ENCODE results near the gene PROSER3. TPM values are rescaled to one million over a fixed set of nuclear protein-coding genes. Genes with fewer than 3 reads are reported as not detected.

The PROSER3 gene
- total and polyA plus RNA-seq, 2 of the 4 experiments (the other 2 are of a cell fraction) = 5.4 to 21.8 TPM

DNA sequence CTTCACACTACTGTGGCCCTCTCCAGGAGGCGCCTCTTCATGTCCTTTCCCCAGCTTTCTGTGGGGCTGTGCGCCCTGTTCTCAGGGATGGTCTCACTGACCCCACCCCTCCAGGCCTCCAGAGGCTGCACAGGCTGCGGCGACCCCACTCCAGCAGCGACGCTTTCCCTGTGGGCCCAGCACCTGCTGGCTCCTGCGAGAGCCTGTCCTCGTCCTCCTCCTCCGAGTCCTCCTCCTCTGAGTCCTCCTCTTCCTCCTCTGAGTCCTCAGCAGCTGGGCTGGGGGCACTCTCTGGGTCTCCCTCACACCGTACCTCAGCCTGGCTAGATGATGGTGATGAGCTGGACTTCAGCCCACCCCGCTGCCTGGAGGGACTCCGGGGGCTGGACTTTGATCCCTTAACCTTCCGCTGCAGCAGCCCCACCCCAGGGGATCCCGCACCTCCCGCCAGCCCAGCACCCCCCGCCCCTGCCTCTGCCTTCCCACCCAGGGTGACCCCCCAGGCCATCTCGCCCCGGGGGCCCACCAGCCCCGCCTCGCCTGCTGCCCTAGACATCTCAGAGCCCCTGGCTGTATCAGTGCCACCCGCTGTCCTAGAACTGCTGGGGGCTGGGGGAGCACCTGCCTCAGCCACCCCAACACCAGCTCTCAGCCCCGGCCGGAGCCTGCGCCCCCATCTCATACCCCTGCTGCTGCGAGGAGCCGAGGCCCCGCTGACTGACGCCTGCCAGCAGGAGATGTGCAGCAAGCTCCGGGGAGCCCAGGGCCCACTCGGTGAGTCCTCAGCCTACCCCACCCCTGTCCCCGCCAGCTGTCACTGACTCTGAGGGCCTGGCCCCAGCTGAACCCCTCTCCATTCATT, 28.6 kb downstream of the PROSER3 start:
- in situ Hi-C loops (cut with MboI; ENCODE audit: low sequenced_read_pairs) = no loop called here
- Histone ChIP-seq H2AFZ (replicated peaks; ENCODE audit: low read length, poor library complexity) (no peak overlapping the region), H4K8ac (ENCODE audit: low read depth in 2 of 2, low read length in 2 of 2) (no peak overlapping the region), H3K18ac (ENCODE audit: low read depth, low read length) (no peak overlapping the region), H2BK15ac (ENCODE audit: low read depth, low read length) (no peak overlapping the region), H3K4ac (ENCODE audit: low read depth, low read length) (no peak overlapping the region), H3K36me3 (ENCODE audit: control insufficient read depth, insufficient read depth, low read length) (peaks cover 10% of the 10 kb centered on the region), H3K23ac (ENCODE audit: low read depth, low read length) (no peak overlapping the region), H3K4me3 (ENCODE audit: insufficient read depth, low read depth, low read length) (no peak overlapping the region), H3K4me1 (ENCODE audit: control insufficient read depth, insufficient read depth, low read length) (no peaks in the 10 kb centered on the region), H3K27ac (ENCODE audit: insufficient read depth, low read length) (no peak overlapping the region), H3K9me1 (ENCODE audit: insufficient read depth, low read length) (no peaks in the 10 kb centered on the region), H3K4me2 (ENCODE audit: low read depth, low read length) (no peak overlapping the region), H3K27me3 (ENCODE audit: control insufficient read depth, insufficient read depth, low read length) (no peaks in the 10 kb centered on the region), H3K9ac (ENCODE audit: low read depth, low read length) (no peak overlapping the region), H2BK20ac (ENCODE audit: low read depth, low read length) (no peak overlapping the region), H3K79me1 (ENCODE audit: low read depth in 1 of 2, low read length in 2 of 2) (no peaks in the 10 kb centered on the region), H4K91ac (ENCODE audit: insufficient read depth, low read depth, low read length) (no peak overlapping the region), H4K20me1 (ENCODE audit: insufficient read depth, low read length) (no peaks in the 10 kb centered on the region), H2BK120ac (ENCODE audit: low read depth, low read length) (no peak overlapping the region), H2AK5ac (ENCODE audit: low read depth, low read length) (no peak overlapping the region), H3K14ac (replicated peaks; ENCODE audit: low read depth, low read length) (no peak overlapping the region), H3K56ac (ENCODE audit: extremely low read depth, insufficient read depth, low read length) (no peak overlapping the region), H4K5ac (ENCODE audit: low read depth, low read length) (no peak overlapping the region), H2BK5ac (ENCODE audit: low read depth, low read length, poor library complexity, severe bottlenecking) (no peak overlapping the region), H2AK9ac (replicated peaks; ENCODE audit: low read depth, low read length, poor library complexity) (peak overlapping the region; percentile 28), H3K9me3 (ENCODE audit: control insufficient read depth, insufficient read depth, low read length) (no peaks in the 10 kb centered on the region)
- CTCF ChIA-PET = interaction anchor here (0.6 kb wide), 1 partner anchor 105 kb away, joined by 3 read pairs; no protein-coding TSS in a partner anchor
- WGBS, 2 experiments (ENCODE audit: extremely low coverage in 2 of 2, insufficient read length in 1 of 2) = 97% methylated on average over 12 of the region's 31 CpGs; no CpG with 5 or more reads in 1 of the 2 experiments
- TF ChIP-seq RCOR1 (IDR thresholded peaks at IDR 0.05; ENCODE audit: insufficient replicate concordance, low read length) = no peak
- no peak for TF ChIP-seq SMC3 (IDR thresholded peaks at IDR 0.05; ENCODE audit: low read depth, low read length)
- TF ChIP-seq, protein P1, sequence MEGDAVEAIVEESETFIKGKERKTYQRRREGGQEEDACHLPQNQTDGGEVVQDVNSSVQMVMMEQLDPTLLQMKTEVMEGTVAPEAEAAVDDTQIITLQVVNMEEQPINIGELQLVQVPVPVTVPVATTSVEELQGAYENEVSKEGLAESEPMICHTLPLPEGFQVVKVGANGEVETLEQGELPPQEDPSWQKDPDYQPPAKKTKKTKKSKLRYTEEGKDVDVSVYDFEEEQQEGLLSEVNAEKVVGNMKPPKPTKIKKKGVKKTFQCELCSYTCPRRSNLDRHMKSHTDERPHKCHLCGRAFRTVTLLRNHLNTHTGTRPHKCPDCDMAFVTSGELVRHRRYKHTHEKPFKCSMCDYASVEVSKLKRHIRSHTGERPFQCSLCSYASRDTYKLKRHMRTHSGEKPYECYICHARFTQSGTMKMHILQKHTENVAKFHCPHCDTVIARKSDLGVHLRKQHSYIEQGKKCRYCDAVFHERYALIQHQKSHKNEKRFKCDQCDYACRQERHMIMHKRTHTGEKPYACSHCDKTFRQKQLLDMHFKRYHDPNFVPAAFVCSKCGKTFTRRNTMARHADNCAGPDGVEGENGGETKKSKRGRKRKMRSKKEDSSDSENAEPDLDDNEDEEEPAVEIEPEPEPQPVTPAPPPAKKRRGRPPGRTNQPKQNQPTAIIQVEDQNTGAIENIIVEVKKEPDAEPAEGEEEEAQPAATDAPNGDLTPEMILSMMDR (conservative IDR thresholded peaks at IDR 0.05; ENCODE audit: low read depth, low read length) = no peak
- TF ChIP-seq MAZ (IDR thresholded peaks at IDR 0.05; ENCODE audit: borderline replicate concordance, low read depth, low read length) = no peak
- TF ChIP-seq MXI1 (IDR thresholded peaks at IDR 0.05; ENCODE audit: borderline replicate concordance, low read depth, low read length) = no peak
- TF ChIP-seq RAD21 (IDR thresholded peaks at IDR 0.05; ENCODE audit: low read length) = no peak
- TF ChIP-seq RFX5 (IDR thresholded peaks at IDR 0.05; ENCODE audit: low read depth, low read length) = no peak
- TF ChIP-seq POLR2A (IDR thresholded peaks at IDR 0.05; ENCODE audit: low read depth, low read length) = no peak
- TF ChIP-seq FOS (IDR thresholded peaks at IDR 0.05; ENCODE audit: low read depth, low read length) = no peak
- no peak for TF ChIP-seq CEBPB (IDR thresholded peaks at IDR 0.05; ENCODE audit: low read depth, low read length)
- TF ChIP-seq, protein P2, sequence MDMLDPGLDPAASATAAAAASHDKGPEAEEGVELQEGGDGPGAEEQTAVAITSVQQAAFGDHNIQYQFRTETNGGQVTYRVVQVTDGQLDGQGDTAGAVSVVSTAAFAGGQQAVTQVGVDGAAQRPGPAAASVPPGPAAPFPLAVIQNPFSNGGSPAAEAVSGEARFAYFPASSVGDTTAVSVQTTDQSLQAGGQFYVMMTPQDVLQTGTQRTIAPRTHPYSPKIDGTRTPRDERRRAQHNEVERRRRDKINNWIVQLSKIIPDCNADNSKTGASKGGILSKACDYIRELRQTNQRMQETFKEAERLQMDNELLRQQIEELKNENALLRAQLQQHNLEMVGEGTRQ (IDR thresholded peaks at IDR 0.05; ENCODE audit: low read depth, low read length) = no peak
- TF ChIP-seq, protein P3, sequence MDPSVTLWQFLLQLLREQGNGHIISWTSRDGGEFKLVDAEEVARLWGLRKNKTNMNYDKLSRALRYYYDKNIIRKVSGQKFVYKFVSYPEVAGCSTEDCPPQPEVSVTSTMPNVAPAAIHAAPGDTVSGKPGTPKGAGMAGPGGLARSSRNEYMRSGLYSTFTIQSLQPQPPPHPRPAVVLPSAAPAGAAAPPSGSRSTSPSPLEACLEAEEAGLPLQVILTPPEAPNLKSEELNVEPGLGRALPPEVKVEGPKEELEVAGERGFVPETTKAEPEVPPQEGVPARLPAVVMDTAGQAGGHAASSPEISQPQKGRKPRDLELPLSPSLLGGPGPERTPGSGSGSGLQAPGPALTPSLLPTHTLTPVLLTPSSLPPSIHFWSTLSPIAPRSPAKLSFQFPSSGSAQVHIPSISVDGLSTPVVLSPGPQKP (IDR thresholded peaks at IDR 0.05; ENCODE audit: borderline replicate concordance, low read depth, low read length) = no peak
- TF ChIP-seq MAFK (IDR thresholded peaks at IDR 0.05; ENCODE audit: low read depth, low read length) = no peak
- dilution Hi-C loops (cut with HindIII; ENCODE audit: low sequenced_read_pairs, unreplicated experiment) = no loop called here
- DNase-seq (no peak), ATAC-seq (ENCODE audit: low read depth) (no peak)
- BruUV-seq (replicated peaks) = no TSS peak
- POLR2A ChIA-PET (ENCODE audit: unreplicated experiment) = no interaction called here
- intact Hi-C loops (cut with micrococcal nuclease) = no loop called here

Measured in IMR-90 (cell line).